DMS153 treated with DMSO at 0.1 percent for 48 hours (cell line): ENCODE results near the gene GRIA1.

Source experiments
- DNase-seq: peaks from one replicate; lab custom pipeline; 2025; ENCODE audit not compliant: unreplicated experiment; lab: John Stamatoyannopoulos, UW

GRIA1 gene

DNA sequence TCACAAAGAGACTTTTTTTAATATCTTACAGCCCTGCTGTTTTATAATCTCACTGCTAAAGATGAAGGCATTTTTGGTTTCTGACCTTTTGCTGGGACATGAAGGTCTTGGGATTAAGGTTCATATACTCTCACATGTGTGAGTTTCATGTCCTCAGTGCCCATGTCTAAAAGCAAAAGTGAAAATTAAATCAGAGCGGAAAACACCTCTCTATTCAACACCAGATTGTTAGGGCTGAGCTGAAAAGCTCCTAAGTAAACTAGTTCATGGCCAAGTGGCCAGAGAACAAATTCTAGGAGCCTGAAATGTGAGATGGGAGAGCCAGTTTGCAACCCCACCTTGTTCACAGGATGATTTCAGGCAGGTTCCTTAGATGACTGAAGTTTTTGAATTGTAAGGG is 110.9 kb downstream of the GRIA1 start:
- DNase-seq, result no peak

DNA sequence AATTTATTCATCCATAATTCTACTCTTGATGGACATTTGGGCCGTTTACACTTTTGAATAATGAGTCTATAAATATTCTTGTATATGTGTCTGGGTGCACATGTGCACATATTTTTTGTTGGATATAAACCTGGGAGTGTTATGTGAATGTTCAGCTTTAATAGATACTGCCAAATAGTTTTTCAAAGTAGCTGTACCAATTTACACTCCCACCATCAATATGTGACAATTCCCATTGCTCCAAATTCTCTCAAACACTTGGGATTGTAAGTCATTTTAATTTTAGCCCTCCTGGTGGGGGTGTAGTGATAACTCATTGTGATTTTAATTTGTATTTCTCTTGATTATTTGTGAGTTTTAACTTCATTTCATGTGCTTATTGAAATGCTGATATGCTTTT is 114.9 kb downstream of the GRIA1 start:
- no peak for DNase-seq

DNA sequence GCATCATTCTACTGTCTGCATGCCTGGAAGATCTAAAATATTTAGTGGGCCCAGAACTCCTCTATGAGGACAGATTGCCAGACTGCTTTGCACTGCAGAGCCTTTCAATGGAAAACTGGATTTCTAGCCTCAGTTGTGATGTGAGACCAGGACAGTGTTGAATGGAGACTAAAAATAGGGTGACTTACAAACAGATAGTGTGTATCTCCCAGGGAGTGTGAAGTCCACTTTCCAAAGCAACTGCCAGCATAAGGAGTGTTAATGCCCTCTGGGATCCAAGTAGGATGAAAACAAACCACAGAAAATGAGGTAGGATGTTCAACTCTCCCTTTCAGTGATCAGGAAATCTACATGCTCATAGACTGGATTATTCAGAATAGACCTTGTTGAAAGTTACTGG is 119.5 kb downstream of the GRIA1 start:
- no peak for DNase-seq

DNA sequence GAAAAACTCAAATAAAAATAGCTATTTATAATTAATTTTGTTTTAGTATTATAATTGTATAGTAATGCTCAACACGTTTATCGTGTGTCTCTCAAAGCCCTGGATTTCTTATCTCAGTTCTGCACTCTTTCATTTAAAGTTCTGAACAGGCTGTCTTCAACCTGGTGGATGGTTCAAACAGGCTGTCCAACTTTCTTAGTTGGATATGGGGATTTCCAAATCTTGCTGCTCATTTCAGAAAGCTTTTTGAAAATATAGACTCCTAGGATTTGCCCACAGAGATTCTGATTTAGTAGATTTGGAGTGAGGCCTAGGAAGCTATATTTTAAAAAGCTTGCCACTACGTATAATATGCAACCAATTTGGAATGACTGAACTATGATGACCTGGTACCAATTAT is 120.3 kb downstream of the GRIA1 start:
- no peak for DNase-seq

DNA sequence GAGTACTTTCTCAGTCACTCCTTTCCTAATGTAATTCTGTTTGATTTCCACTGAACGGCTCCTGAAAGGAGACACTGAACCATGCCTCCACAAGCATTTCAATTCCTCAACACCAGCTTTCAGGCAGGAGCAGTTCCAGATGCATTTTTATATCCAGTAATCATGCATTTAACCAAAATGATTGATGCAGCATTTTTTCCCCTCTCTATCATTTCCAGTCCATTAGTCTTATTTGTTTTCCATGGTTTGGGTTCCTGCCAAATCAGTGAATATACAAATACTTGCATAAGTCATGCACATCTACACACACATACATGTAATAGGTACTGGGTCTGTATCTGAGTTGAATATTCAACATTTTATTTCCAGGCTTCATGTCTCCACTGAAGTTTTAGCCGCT is 122.7 kb downstream of the GRIA1 start:
- DNase-seq, result no peak

DNA sequence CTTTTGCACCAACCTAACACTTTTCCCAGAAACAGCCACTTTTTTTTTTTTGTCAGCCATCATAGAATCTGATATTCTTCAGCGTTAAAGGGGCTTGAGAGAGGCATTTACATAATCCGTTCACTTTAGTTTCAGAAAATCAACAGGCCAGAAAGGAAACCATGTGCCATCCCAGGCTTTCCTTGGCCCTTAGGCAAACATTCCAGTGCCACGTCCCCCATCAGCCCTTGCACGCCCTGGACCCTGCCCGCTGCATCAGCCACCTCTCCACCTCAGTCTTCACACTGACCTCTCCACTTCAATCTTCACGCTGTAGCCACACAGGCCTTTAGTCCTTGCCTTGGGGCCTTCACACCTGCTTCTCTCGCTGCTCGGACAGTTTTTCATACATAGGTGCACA is 123.2 kb downstream of the GRIA1 start:
- no peak for DNase-seq

DNA sequence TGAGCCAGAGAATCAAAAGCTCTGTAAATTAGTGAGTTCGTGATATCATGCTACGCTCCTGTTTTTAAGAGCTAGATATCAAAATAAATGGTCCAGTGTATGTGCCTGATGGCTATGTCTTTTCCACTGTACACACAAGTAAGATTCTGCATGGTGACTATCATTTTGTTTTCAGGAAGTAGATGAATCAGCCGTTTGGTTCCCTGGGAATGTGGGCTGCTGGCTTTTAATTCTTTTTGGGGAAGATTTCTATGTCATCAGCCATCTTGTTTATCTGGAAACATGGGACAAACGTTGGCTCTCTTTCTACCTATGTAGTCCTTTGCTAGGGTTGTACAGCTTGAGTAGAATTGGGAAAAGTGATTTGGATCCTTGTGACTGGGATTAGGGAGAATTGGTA is 126.7 kb downstream of the GRIA1 start:
- DNase-seq, result no peak

DNA sequence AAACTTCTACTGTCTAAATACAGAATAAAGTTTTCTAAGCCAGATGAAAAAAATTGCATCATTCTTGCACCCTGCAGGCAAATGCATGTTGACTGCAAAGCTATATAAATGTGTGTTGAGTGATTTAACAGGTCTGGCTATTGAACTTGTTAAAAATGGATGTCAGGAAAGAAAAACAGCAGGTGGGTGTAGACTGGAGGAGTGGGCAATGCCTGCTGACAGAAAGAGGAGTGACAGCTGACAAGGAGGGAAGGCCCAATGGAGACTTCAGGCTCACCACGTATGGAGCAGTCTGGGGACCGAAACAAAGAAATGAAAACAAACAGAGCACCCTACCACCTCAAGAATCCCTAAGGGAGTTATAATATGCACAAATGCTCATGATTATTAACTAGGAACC is 127.8 kb downstream of the GRIA1 start:
- no peak for DNase-seq

DNA sequence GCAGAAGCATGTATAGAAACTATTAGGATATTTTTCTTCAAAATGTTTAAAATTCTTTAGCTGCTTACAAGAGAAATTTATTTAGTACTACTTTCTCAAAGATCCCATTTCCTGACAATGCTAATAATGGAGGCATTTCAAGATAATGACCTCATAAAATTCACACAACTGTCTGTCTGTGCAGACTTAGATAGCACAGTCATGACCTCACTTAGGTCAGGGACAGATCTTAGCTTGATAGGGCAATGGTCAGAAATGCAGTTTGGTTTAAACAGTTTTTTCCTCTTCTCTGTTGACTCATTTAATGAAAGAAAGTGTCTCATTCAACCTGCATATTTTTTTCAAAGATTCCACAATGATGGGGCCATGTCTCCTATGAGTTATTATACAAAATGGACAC is 128.4 kb downstream of the GRIA1 start:
- no peak for DNase-seq

DNA sequence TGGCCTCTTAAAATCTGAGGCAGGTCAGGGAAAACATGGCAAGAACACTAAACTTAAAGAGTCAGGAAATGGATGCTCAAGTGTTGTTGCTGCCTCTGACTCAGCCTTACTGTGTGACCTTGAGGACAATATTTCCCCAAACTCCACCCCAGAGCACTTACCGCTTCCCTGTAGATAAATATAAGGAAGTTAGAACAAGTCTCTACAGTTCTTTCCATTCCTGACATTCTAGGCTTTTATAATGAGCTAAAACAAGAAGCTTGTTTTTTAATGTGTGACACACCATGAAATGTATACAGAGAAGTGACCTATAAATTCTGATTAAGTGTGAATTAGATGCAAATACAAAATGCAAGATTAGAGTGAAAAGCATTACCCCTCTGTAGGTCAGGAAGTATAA is 129.3 kb downstream of the GRIA1 start:
- DNase-seq, result no peak

DNA sequence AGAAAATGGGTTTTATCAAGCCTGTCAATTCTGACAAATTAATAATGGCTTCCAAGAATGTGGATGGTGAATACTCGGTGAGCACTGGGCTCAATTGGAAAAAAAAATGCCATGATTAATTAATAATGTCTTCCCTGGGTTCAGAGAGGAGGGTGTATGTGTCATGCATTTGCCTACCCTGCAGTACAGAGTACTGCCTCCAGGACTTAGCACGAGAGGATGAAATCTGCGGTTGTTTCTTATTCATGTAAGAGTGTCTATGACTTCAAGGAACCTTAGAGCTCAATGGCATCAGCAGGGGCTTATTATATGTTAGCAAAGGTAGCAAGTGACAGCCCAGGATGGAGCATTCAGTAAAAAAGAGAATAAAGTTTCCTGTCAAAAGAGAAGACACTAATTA is 132.7 kb downstream of the GRIA1 start:
- no peak for DNase-seq

DNA sequence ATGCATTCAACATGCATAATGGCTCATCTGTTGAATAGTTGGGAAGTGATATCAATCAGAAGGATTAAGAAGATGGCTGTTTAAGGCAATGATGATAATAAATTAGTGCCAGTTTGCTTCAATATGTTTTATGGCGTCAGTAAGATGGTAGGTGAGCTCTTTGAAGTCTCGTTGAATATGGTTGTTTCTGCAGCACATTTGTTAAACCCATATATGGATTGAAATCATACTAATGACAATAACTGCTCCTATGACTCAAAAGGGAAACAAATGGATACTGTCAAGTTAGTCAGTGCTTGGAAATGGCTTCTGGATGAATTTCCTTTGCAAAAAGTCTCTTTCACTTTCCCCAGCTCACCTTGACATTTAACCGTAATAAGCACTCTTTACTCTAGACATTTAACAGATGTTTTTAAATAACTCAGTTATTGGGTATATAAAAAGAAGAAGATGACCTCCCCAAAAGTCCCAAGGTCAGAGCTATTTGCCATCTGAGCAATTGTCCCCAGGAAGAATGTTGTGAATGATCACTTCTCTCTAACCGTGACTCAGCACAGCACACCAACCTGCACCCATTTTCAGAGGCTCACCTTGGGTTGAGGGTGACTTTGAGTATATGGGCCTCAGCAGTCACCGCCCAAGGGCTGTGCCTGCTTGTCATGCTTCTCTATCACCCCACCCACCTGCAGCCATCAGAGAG is 133.4 kb downstream of the GRIA1 start:
- DNase-seq, result no peak

DNA sequence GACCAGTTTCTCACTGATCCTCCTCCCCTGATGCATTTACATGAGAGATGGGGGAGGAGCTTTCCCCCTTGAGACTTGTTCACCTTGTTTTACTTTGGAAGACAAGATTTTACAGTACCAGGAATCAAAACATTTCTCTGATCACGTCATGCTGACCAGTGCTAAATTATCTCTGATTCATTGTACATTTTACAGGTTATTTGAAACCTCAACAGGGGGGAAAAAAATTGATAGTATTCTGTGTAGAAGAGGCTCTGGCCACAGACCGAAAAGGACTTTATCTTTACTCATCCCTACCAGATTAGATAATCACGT is 133.9 kb downstream of the GRIA1 start:
- no peak for DNase-seq

DNA sequence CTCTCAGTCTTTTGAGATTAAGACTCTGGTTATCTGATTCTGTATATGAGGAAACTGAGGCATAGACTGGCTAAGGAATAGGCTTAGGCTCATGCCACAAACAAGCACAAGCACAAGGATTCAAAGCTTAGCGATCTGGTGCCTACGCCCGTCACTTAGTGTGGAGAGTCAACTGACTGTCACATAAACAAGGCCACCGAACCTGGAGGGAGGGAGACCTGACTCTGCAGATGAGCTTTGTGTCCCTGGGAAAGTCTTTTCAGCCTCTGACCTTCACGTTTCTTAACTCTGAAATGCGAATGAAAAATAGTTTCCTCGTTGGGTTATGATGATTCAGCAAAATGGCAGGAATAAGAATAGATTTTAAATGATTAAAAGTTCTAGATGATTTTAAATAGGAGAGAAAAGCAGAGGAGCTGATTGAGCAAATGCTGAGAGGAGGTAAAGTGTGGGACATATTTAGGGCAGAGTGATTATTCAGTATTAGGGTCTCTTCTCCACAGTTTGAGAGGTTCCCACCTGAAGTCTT is 135.4 kb downstream of the GRIA1 start:
- no peak for DNase-seq

DNA sequence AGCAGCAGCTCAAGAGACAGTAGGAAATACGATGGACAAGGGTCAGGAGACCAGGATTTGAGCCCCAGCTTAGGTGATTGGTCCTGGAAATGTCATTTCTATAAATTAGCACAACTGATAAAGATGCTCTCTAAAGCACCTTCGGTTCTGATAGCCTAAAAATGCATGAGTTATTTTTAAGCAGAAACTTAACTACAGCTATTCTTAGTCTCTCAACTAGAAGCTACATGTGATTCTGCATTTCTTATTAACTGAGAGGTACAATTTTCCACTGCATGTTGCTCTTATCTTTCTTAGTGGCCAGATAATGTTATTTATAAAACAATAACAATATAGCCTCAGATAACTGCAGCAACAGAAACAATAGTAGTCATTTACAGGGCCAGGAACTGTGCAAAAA is 136.4 kb downstream of the GRIA1 start:
- no peak for DNase-seq

DNA sequence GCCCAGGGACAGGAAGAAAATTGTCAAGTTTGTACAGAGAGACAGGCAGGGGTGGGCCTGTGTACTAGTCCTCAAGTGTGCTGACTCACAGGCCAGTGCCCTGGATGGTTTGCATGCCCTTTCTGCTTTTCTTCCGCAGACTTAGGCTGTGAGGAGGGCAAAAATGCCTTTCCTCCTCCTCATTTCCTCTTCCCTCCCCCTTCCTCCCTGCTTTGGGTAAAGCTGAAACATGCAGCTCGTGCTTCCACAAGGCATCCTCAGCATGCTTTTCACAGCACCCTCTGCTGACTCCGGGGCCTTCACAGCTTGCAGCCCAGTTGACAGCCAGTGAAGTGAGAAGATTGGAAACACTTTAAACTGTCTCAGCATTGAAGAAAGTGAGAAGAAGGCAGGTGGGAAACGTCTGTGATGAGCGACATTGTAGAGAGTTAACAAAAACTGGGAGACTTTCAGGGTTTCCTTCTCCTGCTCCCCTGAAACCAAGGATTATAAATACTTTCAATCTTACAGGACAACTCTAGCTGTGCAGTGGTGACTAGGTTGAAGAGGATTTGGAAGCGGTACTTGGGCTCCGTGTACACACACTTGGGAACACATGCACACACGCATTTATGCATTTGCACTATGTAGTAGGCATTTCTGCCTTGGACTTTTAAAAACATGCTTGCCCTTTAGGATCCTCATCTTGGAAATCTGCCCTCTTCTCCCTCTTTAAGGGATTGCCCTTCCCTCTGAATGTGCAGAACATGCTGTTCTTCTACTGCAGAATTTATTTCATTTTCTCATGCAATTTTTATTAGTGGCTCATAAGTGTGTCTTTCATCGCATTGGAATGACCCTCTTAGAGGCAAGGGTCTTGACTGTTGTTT is 138.8 kb downstream of the GRIA1 start:
- DNase-seq, result no peak

DNA sequence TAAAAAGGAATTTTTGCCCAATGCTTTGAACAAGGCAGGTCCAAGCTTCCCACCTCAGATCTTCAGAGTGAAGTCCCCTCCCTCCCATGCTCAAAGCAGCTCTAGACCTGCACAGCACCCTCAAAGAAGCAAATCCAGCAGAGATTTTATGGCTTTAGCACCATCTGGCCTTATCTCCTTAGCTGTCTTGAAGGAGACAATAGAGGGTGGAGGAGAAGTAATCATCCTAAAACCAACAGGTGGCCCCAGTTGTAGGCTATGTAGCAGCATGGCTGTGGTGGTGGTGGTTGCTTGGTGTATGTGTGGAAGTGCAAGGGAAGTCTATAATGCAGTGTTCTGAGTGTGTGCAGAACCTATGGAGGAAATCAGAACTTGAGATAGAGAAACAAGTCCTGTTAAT is 140.1 kb downstream of the GRIA1 start:
- no peak for DNase-seq

DNA sequence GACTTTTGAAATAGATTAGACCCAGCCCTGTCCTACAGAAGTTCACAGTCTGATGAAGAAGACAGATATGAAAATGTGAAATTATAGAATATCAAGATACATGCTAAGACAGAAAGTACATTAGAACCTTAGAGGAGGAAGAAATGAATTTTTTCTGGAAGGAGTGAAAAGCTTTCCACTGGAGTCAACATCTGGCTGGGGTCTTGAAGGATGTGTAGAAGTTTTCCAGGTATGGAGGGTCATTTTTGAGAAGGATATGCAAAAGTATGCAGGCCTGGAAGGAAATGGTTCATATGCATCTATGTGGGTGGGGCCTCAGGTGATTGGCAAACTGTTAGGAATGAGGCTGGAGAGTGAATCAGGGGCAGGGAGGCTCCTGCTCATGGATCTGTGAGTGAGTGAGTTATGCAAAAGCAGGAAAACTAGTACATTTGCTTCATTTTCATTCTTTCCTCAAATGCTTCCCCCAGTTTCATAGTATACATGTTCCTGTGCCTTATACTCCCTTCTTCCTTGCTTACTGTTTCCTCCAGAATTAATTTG is 142.3 kb downstream of the GRIA1 start:
- no peak for DNase-seq

DNA sequence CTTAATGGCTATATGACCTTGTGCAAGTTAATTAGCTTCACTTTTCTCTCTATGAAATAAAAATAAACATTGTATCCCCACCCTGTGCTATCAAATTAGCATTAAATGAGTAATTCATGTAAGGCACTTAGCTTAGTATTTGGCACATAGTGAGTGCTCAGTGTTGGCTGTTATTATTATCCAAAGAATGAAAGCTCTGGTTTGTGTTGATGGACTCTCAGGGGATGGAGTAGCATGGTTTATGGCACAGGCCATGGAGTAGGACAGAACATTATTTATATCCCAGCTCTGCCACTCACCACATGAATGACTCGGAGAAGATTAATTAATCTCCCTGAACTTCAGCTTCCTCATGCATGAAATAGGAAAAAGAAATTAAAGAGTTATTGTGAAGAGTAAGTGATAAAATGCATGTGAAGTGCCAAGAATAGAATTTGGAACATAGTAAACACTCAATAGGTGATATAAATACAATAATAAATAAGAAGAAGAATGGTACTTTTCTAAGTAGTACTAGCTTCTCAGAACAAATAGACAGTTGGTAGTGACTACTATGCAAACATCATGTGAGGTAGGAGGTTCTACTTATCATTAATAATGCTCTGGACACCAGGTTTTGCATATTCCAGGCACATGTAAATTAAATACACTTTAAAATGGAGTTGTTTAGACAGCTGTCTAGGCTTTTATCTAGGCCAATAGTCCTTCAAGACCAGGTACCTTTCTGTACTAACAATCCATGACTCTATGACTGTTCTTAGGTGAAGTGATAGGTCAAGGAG is 146.4 kb downstream of the GRIA1 start:
- no peak for DNase-seq

DNA sequence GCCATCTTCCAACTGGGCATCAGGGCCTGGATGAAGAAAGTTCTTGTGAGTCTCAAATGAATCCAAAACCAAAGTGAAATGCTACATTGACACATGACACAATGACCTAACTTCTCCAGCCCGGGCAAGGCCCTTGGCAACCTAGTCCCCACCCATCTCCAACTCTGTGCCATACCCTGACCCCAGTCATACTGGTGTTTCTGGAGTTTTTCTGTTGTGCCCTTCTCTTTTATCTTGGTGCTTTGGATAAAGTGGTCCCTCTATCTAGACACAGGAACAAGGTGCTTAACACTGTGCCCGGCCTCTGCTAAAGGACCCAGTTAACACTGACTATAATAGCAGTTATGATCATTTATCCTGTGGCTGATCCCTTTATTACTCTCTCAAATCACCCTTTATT is 149.8 kb downstream of the GRIA1 start:
- no peak for DNase-seq

DNA sequence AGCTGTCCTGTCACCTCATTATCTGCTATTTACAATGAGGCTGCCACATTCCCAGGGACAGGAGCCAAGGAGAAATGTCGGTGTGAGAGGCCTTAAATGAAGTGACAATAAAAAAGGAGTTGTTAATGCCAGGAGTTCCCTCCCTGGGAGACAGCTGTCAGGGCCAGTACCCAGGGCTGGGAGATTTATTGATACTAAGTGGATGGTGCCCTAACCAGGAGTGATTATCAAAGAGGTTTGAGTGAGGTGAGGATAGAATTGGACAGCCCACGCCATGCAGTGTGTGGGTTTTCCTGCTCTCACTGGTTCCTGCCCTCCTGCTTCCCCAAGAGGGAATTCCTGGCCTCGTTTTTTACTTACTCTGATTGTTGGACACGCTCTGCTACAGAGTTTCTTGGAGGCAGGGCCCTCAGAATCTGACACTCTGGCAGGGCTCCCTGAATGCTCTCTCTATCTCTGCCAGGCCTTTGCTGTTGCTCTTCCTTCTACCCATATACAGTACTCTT is 150.8 kb downstream of the GRIA1 start:
- no peak for DNase-seq
